Esophagus squamous epithelium (tissue), 5 donors: ENCODE data around the gene CACNA1D. TPM values are rescaled to one million over a fixed set of nuclear protein-coding genes. Genes with fewer than 3 reads are reported as not detected.
A peak's percentile ranks its signal among the peaks of the same experiment; 100 is the strongest.
"Not testable (repeated sequence)": the region's sequence is repeated elsewhere in the genome, so short reads cannot be mapped to it uniquely, and the experiment has no call there.

Source experiments
- DNase-seq: peaks from one replicate; lab custom pipeline; 2025; lab: John Stamatoyannopoulos, UW
- H3K27ac ChIP-seq, 4 donors: fragments of 200-600 bp; sonication (generic); one replicate each; pipeline ENCODE4 v1.5.1; 2016 to 2019; ENCODE audit warnings: mild to moderate bottlenecking in 1 of 4
- H3K27me3 ChIP-seq, 4 donors: fragments of 200-600 bp; sonication (generic); 1 replicate in 3 of 4; 2 replicates in 1 of 4; pipeline versions ENCODE4 v1.5.1 to v1.6.0; 2017 to 2021; ENCODE audit warnings: antibody characterized with exemption in 1 of 4
- H3K36me3 ChIP-seq, 3 donors: fragments of 200-600 bp; sonication (generic); one replicate each; pipeline ENCODE4 v1.5.1; 2016 to 2019
- H3K4me1 ChIP-seq, 3 donors: fragments of 200-600 bp; sonication (generic); one replicate each; pipeline ENCODE4 v1.5.1; 2017 to 2019
- H3K4me3 ChIP-seq, 4 donors: fragments of 200-600 bp; sonication (generic); 1 replicate in 3 of 4; 2 replicates in 1 of 4; pipeline ENCODE4 v1.5.1; 2016 to 2019; ENCODE audit warnings: mild to moderate bottlenecking in 2 of 4, moderate library complexity in 1 of 4
- H3K9me3 ChIP-seq, 3 donors: fragments of 200-600 bp; sonication (generic); one replicate each; pipeline ENCODE4 v1.5.1; 2016 to 2019
- POLR2A ChIP-seq, 4 donors: fragments of 450-650 bp; IDR thresholded peaks; one replicate each; pipeline ENCODE4 v1.6.1; 2017; ENCODE audit warnings: antibody characterized with exemption in 4 of 4, mild to moderate bottlenecking in 4 of 4, moderate library complexity in 3 of 4
- WGBS, 2 donors: methylation state at CpG; one replicate each; pipeline ENCODE4 v1.1.5; 2018; 5-methylcytosine and 5-hydroxymethylcytosine counted together
- intact Hi-C: fragments of 100-400 bp; cut with DNase I; formaldehyde crosslinking; loops from one replicate; pipeline ENCODE4 v1.15.0; 2022
- total RNA-seq, 4 donors: library from RNA; depleted of rRNA; stranded (reverse); fragments of >200 nt; gene quantifications; one replicate each; pipeline ENCODE4 v1.1.0, GENCODE V29; 2016
- TF ChIP-seq, protein P1 (sequence below), 6 experiments: fragments of 450-650 bp in 4 of 6; fragments of 200-600 bp in 2 of 6; sonication (generic) in 2 of 6; IDR thresholded peaks; one replicate each; pipeline ENCODE4 v1.5.1; 2016 to 2019; ENCODE audit warnings: antibody characterized with exemption in 6 of 6, mild to moderate bottlenecking in 4 of 6, moderate library complexity in 4 of 6
- donor health status: DM: yes; HTN: yes; CAD: no.

CACNA1D gene
- total RNA-seq, 4 donors from 2014 or later: 0.56 to 4.5 (median 3.1) TPM

DNA sequence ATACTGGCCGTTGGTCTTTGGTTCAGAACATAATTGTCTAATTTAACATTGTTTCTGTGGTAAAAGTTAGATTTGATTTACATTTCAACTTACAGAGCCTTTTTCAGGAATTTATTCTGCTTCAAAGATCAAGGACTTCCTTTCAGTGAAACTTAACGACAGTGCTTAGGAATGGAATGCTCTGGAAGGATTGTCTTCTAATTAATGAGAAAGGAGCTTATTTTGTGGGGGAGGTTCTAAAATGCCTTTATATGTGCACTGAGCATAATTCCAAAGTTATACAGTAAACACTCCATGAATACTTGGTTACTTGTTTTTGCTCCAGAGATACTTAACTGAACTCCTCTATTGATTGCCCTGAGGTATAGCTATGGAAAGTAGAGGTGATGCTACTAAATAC is 75.7 kb downstream of the CACNA1D start:
- 56 to 66% methylated on average over 2 of the region's 2 CpGs for WGBS, 2 donors
- H3K36me3 ChIP-seq: no peaks in the 10 kb centered on the region
- no peaks in the 10 kb centered on the region for H3K27me3 ChIP-seq
- no peaks in the 10 kb centered on the region for H3K9me3 ChIP-seq
- H3K27ac ChIP-seq: no peak overlapping the region
- no peak for DNase-seq
- TF ChIP-seq POLR2A (IDR thresholded peaks at IDR 0.05): no peak
- intact Hi-C loops: no loop called here
- no peak overlapping the region for H3K4me3 ChIP-seq
- peaks cover 0 to 14% (median 5%) of the 10 kb centered on the region in 3 donors for H3K4me1 ChIP-seq

DNA sequence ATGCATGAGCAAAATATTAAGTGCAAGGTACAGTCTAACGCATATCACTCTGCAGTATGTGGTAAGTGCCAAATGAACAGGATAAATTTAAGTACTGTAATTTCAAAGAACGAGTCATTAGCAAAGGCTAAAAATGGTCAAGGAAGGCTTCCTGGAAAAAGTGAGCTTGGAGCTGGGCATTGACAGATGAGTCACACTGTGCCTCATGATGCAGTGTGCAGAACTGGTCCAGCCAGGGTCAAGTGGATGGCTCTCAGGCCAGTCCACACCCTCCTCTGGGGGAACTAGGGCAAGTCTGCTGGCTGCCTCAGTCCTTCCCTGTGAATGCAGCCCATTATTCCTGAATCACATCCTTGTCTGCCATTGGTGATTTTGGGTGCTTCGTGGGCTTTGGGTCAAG is 76.3 kb downstream of the CACNA1D start:
- peak overlapping the region; percentile 34 to 65 (median 40) for H3K27ac ChIP-seq
- WGBS, 2 donors: 44 to 56% methylated on average over 2 to 3 of the region's 3 CpGs
- H3K27me3 ChIP-seq: no peaks in the 10 kb centered on the region
- TF ChIP-seq, protein P1, sequence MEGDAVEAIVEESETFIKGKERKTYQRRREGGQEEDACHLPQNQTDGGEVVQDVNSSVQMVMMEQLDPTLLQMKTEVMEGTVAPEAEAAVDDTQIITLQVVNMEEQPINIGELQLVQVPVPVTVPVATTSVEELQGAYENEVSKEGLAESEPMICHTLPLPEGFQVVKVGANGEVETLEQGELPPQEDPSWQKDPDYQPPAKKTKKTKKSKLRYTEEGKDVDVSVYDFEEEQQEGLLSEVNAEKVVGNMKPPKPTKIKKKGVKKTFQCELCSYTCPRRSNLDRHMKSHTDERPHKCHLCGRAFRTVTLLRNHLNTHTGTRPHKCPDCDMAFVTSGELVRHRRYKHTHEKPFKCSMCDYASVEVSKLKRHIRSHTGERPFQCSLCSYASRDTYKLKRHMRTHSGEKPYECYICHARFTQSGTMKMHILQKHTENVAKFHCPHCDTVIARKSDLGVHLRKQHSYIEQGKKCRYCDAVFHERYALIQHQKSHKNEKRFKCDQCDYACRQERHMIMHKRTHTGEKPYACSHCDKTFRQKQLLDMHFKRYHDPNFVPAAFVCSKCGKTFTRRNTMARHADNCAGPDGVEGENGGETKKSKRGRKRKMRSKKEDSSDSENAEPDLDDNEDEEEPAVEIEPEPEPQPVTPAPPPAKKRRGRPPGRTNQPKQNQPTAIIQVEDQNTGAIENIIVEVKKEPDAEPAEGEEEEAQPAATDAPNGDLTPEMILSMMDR (IDR thresholded peaks at IDR 0.05): no peak
- TF ChIP-seq POLR2A (IDR thresholded peaks at IDR 0.05): no peak
- no peaks in the 10 kb centered on the region for H3K9me3 ChIP-seq
- no peaks in the 10 kb centered on the region for H3K36me3 ChIP-seq
- intact Hi-C loops: no loop called here
- no peak for DNase-seq
- H3K4me1 ChIP-seq: peaks cover 0 to 14% (median 5%) of the 10 kb centered on the region in 3 donors
- no peak overlapping the region for H3K4me3 ChIP-seq

DNA sequence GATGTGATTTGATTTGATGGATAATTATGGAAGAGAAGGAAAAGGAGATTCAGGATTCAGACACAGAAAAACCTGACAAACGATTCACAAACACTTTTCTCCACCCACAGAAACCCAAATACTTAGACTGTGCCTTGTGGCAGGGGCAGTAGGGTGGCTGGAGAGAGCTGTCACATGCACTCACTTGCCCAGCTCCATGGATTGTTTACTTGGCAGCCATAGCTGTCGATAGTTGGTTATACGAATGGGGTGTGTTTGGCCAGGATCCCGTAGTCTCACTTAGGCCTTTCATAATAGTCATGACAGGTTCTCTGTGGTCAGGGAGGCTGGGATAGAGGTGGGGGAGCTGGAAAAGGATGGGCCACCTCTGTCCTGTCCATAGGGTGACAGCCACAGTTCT is 76.9 kb downstream of the CACNA1D start:
- Histone ChIP-seq H3K36me3 (no peaks in the 10 kb centered on the region), H3K27me3 (no peaks in the 10 kb centered on the region), H3K4me3 (no peak overlapping the region), H3K9me3 (no peaks in the 10 kb centered on the region), H3K4me1 (peaks cover 0 to 14% (median 5%) of the 10 kb centered on the region in 3 donors), H3K27ac (peak overlapping the region; percentile 34 to 65 (median 40))
- TF ChIP-seq, protein P1 (IDR thresholded peaks at IDR 0.05): no peak
- TF ChIP-seq POLR2A (IDR thresholded peaks at IDR 0.05): no peak
- 30 to 33% methylated on average over 4 of the region's 4 CpGs for whole genome bisulfite sequencing, 2 donors
- DNase-seq: no peak
- intact Hi-C loops: no loop called here

DNA sequence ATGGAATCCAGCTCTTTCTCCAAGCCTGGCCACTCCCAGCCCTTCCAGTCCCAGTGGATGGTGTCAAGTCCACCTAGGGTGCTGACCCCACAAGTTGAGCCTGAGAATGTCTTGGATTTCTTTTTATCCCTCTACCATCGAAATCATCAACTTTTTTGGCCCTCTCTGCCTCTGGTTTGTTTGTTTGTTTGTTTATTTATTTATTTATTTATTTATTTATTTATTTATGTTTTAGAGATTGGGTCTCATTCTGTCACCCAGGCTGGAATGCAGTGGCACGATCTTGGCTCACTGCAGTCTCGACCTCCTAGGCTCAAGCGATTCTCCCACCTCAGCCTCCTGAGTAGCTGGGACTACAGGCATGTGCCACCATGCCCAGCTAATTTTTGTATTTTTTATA is 77.8 kb downstream of the CACNA1D start:
- H3K27ac ChIP-seq, H3K36me3 ChIP-seq, intact Hi-C loops, DNase-seq, H3K4me3 ChIP-seq, H3K27me3 ChIP-seq, H3K9me3 ChIP-seq: not testable (repeated sequence)
- H3K4me1 ChIP-seq: peaks cover 0 to 14% (median 5%) of the 10 kb centered on the region in 3 donors
- WGBS, 2 donors: 89 to 95% methylated on average over 4 of the region's 4 CpGs

DNA sequence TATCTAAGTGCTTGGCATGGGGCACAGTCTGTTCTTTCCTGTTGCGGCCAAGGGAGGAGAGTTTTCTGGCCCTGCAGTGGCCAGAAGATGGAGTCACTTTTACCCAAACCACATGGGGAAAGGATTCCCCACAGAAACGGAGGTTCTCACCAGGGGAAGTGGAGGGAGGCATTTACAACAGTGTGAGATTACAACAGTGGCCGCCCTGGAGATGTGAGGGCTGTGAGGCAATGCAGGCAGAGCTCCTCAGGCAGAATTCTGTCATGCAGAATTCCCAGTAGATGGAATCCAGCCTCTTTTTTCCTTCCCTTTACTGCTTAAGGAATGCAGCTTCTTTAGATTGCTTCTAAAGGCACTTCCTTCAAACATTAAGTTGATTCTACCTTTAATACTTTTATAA is 83.1 kb downstream of the CACNA1D start:
- intact Hi-C loops: no loop called here
- DNase-seq: no peak
- no peaks in the 10 kb centered on the region for H3K4me1 ChIP-seq
- no peaks in the 10 kb centered on the region for H3K36me3 ChIP-seq
- no peaks in the 10 kb centered on the region for H3K27me3 ChIP-seq
- TF ChIP-seq POLR2A (IDR thresholded peaks at IDR 0.05): no peak
- TF ChIP-seq, protein P1 (IDR thresholded peaks at IDR 0.05): no peak
- WGBS, 2 donors: 51 to 69% methylated on average over 3 of the region's 3 CpGs
- no peak overlapping the region for H3K27ac ChIP-seq
- H3K9me3 ChIP-seq: no peaks in the 10 kb centered on the region
- H3K4me3 ChIP-seq: no peak overlapping the region

DNA sequence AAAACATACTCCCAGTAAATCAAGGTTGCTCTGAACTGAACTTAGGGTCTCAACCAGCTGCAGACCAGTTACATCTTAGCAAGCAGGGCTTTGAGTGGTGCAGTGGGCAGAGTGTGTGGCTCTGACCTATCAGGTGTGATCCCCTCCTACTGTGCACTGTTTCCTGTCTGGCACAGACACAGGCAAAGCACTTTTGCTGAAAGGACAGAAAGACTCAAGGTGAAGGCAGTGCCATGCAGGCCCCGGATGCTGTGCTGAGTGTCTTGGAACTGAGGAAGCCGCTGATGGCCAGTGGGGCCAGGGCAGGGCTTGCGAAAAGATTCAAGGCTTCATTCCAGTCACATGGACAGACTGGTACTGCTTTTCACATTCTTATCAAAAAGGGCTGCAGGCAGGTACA is 85.2 kb downstream of the CACNA1D start:
- H3K27me3 ChIP-seq: no peaks in the 10 kb centered on the region
- 83 to 100% methylated on average over 1 to 3 of the region's 3 CpGs for WGBS, 2 donors
- TF ChIP-seq POLR2A (IDR thresholded peaks at IDR 0.05): no peak
- TF ChIP-seq, protein P1 (IDR thresholded peaks at IDR 0.05): no peak
- no peaks in the 10 kb centered on the region for H3K9me3 ChIP-seq
- intact Hi-C loops: no loop called here
- no peak overlapping the region for H3K4me3 ChIP-seq
- H3K27ac ChIP-seq: no peak overlapping the region
- peaks cover 0 to 5% (median 0%) of the 10 kb centered on the region in 3 donors for H3K4me1 ChIP-seq
- H3K36me3 ChIP-seq: no peaks in the 10 kb centered on the region
- no peak for DNase-seq
